GM23338 (cell line): ENCODE data around the gene MCCC1. TPM values are rescaled to one million over a fixed set of nuclear protein-coding genes. Genes with fewer than 3 reads are reported as not detected.

ENCODE experiments used
- ATAC-seq: fragments of 200-7000 bp; cut with Tn5 transposase; 3 replicates; pipeline ENCODE4 v1.9.1; 2020
- DNase-seq: peaks from one replicate; pipeline ENCODE4 v3.0.0-alpha.2; 2015; ENCODE audit warnings: low spot score
- H2AFZ ChIP-seq: fragments of 200-600 bp; sonication (generic); 2 replicates; pipeline ENCODE4 v1.8.0; 2016; ENCODE audit warnings: antibody characterized with exemption, mild to moderate bottlenecking, moderate library complexity
- H3F3A ChIP-seq: fragments of 200-600 bp; sonication (generic); replicated peaks from 2 replicates; pipeline ENCODE4 v1.8.0; 2017; ENCODE audit warnings: antibody characterized with exemption, mixed run types, low read depth
- H3K27ac ChIP-seq: fragments of 200-600 bp; sonication (generic); 2 replicates; pipeline ENCODE4 v1.6.1; 2016; ENCODE audit warnings: low read depth
- H3K27me3 ChIP-seq: fragments of 200-600 bp; sonication (generic); 2 replicates; pipeline ENCODE4 v1.8.0; 2016; ENCODE audit warnings: mild to moderate bottlenecking, mixed run types, moderate library complexity; ENCODE audit not compliant: insufficient read depth
- H3K36me3 ChIP-seq: fragments of 200-600 bp; sonication (generic); 2 replicates; pipeline ENCODE4 v1.8.0; 2016; ENCODE audit warnings: mild to moderate bottlenecking; ENCODE audit not compliant: insufficient read depth
- H3K4me1 ChIP-seq: fragments of 200-600 bp; sonication (generic); 2 replicates; pipeline ENCODE4 v1.8.0; 2016; ENCODE audit warnings: mild to moderate bottlenecking, moderate library complexity; ENCODE audit not compliant: insufficient read depth
- H3K4me2 ChIP-seq: fragments of 200-600 bp; sonication (generic); 2 replicates; pipeline ENCODE4 v1.7.1; 2017; ENCODE audit warnings: mixed run types
- H3K4me3 ChIP-seq: fragments of 200-600 bp; sonication (generic); 2 replicates; pipeline ENCODE4 v1.6.1; 2016; ENCODE audit warnings: mixed run types
- H3K79me2 ChIP-seq: fragments of 200-600 bp; sonication (generic); replicated peaks from 2 replicates; pipeline ENCODE4 v1.8.0; 2017; ENCODE audit warnings: mild to moderate bottlenecking; ENCODE audit not compliant: insufficient read depth
- H3K9me2 ChIP-seq: fragments of 200-600 bp; sonication (generic); 2 replicates; pipeline ENCODE4 v1.8.0; 2017; ENCODE audit not compliant: insufficient read depth
- H4K20me1 ChIP-seq: fragments of 200-600 bp; sonication (generic); replicated peaks from 2 replicates; pipeline ENCODE4 v1.8.0; 2017; ENCODE audit warnings: mild to moderate bottlenecking; ENCODE audit not compliant: insufficient read depth
- H3K27ac Mint-ChIP-seq: 2 replicates; pipeline ENCODE4 v1.8.0; 2020; ENCODE audit warnings: inconsistent platforms, mild to moderate bottlenecking, moderate library complexity, mixed read lengths
- H3K27me3 Mint-ChIP-seq: 3 replicates; pipeline ENCODE4 v1.8.0; 2022; ENCODE audit warnings: low read depth, mild to moderate bottlenecking, moderate library complexity, mixed read lengths, inconsistent platforms; ENCODE audit not compliant: insufficient read depth, poor library complexity
- H3K36me3 Mint-ChIP-seq: 3 replicates; pipeline ENCODE4 v1.8.0; 2021; ENCODE audit warnings: low read depth, mild to moderate bottlenecking, inconsistent platforms, moderate library complexity, mixed read lengths
- H3K4me1 Mint-ChIP-seq: 3 replicates; pipeline ENCODE4 v1.8.0; 2020; ENCODE audit warnings: mild to moderate bottlenecking, inconsistent platforms, mixed read lengths
- H3K4me3 Mint-ChIP-seq: 3 replicates; pipeline ENCODE4 v1.8.0; 2021; ENCODE audit warnings: moderate library complexity, mild to moderate bottlenecking, inconsistent platforms, mixed read lengths
- H3K9me3 Mint-ChIP-seq: 3 replicates; pipeline ENCODE4 v1.8.0; 2020; ENCODE audit warnings: moderate library complexity, mild to moderate bottlenecking, inconsistent platforms, mixed read lengths
- CREB1 ChIP-seq: fragments of 250-450 bp; sonication (Bioruptor Pico); IDR thresholded peaks from 2 replicates; pipeline ENCODE4 v1.5.0; 2020; ENCODE audit warnings: low read depth, mild to moderate bottlenecking, moderate library complexity
- EZH2 ChIP-seq: fragments of 200-600 bp; sonication (generic); IDR thresholded peaks from one replicate; pipeline ENCODE4 v1.8.0; 2017; ENCODE audit warnings: antibody characterized with exemption, mild to moderate bottlenecking, low read depth; ENCODE audit not compliant: unreplicated experiment
- EZH2phosphoT487 ChIP-seq: fragments of 200-600 bp; sonication (generic); IDR thresholded peaks from one replicate; pipeline ENCODE4 v1.8.1; 2018; ENCODE audit warnings: antibody characterized with exemption; ENCODE audit not compliant: unreplicated experiment
- JUNB ChIP-seq: IDR thresholded peaks from one replicate; pipeline ENCODE4 v1.6.1; 2016; ENCODE audit warnings: antibody characterized with exemption; ENCODE audit not compliant: unreplicated experiment
- NANOG ChIP-seq: IDR thresholded peaks from 2 replicates; pipeline ENCODE4 v1.6.1; 2016; ENCODE audit warnings: antibody characterized with exemption, borderline replicate concordance
- POLR2AphosphoS5 ChIP-seq: IDR thresholded peaks from 2 replicates; pipeline ENCODE4 v1.6.1; 2016; ENCODE audit warnings: antibody characterized with exemption, low read depth
- STAT1 ChIP-seq: IDR thresholded peaks from one replicate; pipeline ENCODE4 v1.6.1; 2016; ENCODE audit warnings: antibody characterized with exemption; ENCODE audit not compliant: unreplicated experiment
- ZNF114 ChIP-seq: fragments of 250-450 bp; sonication (Bioruptor Pico); IDR thresholded peaks from 2 replicates; pipeline ENCODE4 v1.5.0; 2020; ENCODE audit warnings: mild to moderate bottlenecking, moderate library complexity
- ZNF331 ChIP-seq: fragments of 250-450 bp; sonication (Bioruptor Pico); IDR thresholded peaks from 2 replicates; pipeline ENCODE4 v1.5.0; 2020; ENCODE audit warnings: low read depth, mild to moderate bottlenecking, moderate library complexity
- polyA plus RNA-seq: library from polyadenylated mRNA; unstranded; fragments of >200 nt; fragmentation: Nextera tagmentation; extraction: Ambion mirVana; gene quantifications from 2 replicates; pipeline ENCODE4 v1.2.1, GENCODE V29; 2016
- total RNA-seq: library from RNA; depleted of rRNA; stranded (reverse); fragments of >200 nt; shearing (Covaris generic); gene quantifications from 2 replicates; pipeline ENCODE4 v1.2.3, GENCODE V29; 2014
- TF ChIP-seq, protein P1 (sequence below): IDR thresholded peaks from one replicate; pipeline ENCODE4 v1.6.1; 2018; ENCODE audit warnings: antibody characterized with exemption; ENCODE audit not compliant: unreplicated experiment
- TF ChIP-seq, protein P2 (sequence below): IDR thresholded peaks from 2 replicates; pipeline ENCODE4 v1.6.1; 2016; ENCODE audit warnings: antibody characterized with exemption
- TF ChIP-seq, protein P3 (sequence below): fragments of 250-450 bp; sonication (Bioruptor Pico); IDR thresholded peaks from 2 replicates; pipeline ENCODE4 v1.5.0; 2020; ENCODE audit warnings: mild to moderate bottlenecking, moderate library complexity
- TF ChIP-seq, protein P4 (sequence below), 2 experiments: fragments of 200-600 bp in 1 of 2; sonication (generic) in 1 of 2; conservative IDR thresholded peaks; 2 replicates each; pipeline versions ENCODE4 v1.5.1 to v1.6.1; 2016 to 2017; ENCODE audit warnings: antibody characterized with exemption in 2 of 2, low read depth in 2 of 2, mild to moderate bottlenecking in 2 of 2, moderate library complexity in 1 of 2

Gene MCCC1
- total and polyA plus RNA-seq, 2 experiments from 2014 or later = 20.2 to 24.2 TPM

GRCh38 chr3:182970811-182971418, 128.4 kb downstream of the MCCC1 start:
- H3K4me3 ChIP-seq = no peak overlapping the region
- no peaks in the 10 kb centered on the region for H3K27me3 ChIP-seq
- no peak overlapping the region for H3K4me2 ChIP-seq
- peaks cover 9% of the 10 kb centered on the region; the same call in 1 of the 2 replicates for H4K20me1 ChIP-seq
- Mint-ChIP-seq H3K9me3 (no peaks in the 10 kb centered on the region), H3K27me3 (peaks cover 2% of the 10 kb centered on the region), H3K27ac (peak overlapping the region; percentile 87), H3K4me1 (peaks cover 49% of the 10 kb centered on the region), H3K4me3 (no peak overlapping the region), H3K36me3 (no peaks in the 10 kb centered on the region)
- H3K27ac ChIP-seq = no peak overlapping the region
- no peaks in the 10 kb centered on the region for H3F3A ChIP-seq
- no peaks in the 10 kb centered on the region for H3K36me3 ChIP-seq
- peaks cover 100% of the 10 kb centered on the region for H3K79me2 ChIP-seq
- H3K4me1 ChIP-seq = peaks cover 29% of the 10 kb centered on the region
- ATAC-seq (no peak), DNase-seq (no peak)
- H3K9me2 ChIP-seq = no peaks in the 10 kb centered on the region
- TF ChIP-seq POLR2AphosphoS5 (no peak), ZNF331 (CRISPR knock-in tag) (no peak), EZH2 (no peak), CREB1 (CRISPR knock-in tag) (no peak), NANOG (no peak), JUNB (no peak), STAT1 (no peak), EZH2phosphoT487 (no peak), ZNF114 (CRISPR knock-in tag) (no peak)
- TF ChIP-seq, protein P1, sequence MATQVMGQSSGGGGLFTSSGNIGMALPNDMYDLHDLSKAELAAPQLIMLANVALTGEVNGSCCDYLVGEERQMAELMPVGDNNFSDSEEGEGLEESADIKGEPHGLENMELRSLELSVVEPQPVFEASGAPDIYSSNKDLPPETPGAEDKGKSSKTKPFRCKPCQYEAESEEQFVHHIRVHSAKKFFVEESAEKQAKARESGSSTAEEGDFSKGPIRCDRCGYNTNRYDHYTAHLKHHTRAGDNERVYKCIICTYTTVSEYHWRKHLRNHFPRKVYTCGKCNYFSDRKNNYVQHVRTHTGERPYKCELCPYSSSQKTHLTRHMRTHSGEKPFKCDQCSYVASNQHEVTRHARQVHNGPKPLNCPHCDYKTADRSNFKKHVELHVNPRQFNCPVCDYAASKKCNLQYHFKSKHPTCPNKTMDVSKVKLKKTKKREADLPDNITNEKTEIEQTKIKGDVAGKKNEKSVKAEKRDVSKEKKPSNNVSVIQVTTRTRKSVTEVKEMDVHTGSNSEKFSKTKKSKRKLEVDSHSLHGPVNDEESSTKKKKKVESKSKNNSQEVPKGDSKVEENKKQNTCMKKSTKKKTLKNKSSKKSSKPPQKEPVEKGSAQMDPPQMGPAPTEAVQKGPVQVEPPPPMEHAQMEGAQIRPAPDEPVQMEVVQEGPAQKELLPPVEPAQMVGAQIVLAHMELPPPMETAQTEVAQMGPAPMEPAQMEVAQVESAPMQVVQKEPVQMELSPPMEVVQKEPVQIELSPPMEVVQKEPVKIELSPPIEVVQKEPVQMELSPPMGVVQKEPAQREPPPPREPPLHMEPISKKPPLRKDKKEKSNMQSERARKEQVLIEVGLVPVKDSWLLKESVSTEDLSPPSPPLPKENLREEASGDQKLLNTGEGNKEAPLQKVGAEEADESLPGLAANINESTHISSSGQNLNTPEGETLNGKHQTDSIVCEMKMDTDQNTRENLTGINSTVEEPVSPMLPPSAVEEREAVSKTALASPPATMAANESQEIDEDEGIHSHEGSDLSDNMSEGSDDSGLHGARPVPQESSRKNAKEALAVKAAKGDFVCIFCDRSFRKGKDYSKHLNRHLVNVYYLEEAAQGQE = no peak
- TF ChIP-seq, protein P2, sequence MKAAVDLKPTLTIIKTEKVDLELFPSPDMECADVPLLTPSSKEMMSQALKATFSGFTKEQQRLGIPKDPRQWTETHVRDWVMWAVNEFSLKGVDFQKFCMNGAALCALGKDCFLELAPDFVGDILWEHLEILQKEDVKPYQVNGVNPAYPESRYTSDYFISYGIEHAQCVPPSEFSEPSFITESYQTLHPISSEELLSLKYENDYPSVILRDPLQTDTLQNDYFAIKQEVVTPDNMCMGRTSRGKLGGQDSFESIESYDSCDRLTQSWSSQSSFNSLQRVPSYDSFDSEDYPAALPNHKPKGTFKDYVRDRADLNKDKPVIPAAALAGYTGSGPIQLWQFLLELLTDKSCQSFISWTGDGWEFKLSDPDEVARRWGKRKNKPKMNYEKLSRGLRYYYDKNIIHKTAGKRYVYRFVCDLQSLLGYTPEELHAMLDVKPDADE = no peak
- TF ChIP-seq, protein P3, sequence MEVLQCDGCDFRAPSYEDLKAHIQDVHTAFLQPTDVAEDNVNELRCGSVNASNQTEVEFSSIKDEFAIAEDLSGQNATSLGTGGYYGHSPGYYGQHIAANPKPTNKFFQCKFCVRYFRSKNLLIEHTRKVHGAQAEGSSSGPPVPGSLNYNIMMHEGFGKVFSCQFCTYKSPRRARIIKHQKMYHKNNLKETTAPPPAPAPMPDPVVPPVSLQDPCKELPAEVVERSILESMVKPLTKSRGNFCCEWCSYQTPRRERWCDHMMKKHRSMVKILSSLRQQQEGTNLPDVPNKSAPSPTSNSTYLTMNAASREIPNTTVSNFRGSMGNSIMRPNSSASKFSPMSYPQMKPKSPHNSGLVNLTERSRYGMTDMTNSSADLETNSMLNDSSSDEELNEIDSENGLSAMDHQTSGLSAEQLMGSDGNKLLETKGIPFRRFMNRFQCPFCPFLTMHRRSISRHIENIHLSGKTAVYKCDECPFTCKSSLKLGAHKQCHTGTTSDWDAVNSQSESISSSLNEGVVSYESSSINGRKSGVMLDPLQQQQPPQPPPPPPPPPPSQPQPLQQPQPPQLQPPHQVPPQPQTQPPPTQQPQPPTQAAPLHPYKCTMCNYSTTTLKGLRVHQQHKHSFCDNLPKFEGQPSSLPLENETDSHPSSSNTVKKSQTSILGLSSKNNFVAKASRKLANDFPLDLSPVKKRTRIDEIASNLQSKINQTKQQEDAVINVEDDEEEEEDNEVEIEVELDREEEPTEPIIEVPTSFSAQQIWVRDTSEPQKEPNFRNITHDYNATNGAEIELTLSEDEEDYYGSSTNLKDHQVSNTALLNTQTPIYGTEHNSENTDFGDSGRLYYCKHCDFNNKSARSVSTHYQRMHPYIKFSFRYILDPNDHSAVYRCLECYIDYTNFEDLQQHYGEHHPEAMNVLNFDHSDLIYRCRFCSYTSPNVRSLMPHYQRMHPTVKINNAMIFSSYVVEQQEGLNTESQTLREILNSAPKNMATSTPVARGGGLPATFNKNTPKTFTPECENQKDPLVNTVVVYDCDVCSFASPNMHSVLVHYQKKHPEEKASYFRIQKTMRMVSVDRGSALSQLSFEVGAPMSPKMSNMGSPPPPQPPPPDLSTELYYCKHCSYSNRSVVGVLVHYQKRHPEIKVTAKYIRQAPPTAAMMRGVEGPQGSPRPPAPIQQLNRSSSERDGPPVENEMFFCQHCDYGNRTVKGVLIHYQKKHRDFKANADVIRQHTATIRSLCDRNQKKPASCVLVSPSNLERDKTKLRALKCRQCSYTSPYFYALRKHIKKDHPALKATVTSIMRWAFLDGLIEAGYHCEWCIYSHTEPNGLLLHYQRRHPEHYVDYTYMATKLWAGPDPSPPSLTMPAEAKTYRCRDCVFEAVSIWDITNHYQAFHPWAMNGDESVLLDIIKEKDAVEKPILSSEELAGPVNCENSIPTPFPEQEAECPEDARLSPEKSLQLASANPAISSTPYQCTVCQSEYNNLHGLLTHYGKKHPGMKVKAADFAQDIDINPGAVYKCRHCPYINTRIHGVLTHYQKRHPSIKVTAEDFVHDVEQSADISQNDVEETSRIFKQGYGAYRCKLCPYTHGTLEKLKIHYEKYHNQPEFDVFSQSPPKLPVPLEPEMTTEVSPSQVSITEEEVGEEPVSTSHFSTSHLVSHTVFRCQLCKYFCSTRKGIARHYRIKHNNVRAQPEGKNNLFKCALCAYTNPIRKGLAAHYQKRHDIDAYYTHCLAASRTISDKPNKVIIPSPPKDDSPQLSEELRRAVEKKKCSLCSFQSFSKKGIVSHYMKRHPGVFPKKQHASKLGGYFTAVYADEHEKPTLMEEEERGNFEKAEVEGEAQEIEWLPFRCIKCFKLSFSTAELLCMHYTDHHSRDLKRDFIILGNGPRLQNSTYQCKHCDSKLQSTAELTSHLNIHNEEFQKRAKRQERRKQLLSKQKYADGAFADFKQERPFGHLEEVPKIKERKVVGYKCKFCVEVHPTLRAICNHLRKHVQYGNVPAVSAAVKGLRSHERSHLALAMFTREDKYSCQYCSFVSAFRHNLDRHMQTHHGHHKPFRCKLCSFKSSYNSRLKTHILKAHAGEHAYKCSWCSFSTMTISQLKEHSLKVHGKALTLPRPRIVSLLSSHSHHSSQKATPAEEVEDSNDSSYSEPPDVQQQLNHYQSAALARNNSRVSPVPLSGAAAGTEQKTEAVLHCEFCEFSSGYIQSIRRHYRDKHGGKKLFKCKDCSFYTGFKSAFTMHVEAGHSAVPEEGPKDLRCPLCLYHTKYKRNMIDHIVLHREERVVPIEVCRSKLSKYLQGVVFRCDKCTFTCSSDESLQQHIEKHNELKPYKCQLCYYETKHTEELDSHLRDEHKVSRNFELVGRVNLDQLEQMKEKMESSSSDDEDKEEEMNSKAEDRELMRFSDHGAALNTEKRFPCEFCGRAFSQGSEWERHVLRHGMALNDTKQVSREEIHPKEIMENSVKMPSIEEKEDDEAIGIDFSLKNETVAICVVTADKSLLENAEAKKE (CRISPR knock-in tag) = no peak
- TF ChIP-seq, protein P4, sequence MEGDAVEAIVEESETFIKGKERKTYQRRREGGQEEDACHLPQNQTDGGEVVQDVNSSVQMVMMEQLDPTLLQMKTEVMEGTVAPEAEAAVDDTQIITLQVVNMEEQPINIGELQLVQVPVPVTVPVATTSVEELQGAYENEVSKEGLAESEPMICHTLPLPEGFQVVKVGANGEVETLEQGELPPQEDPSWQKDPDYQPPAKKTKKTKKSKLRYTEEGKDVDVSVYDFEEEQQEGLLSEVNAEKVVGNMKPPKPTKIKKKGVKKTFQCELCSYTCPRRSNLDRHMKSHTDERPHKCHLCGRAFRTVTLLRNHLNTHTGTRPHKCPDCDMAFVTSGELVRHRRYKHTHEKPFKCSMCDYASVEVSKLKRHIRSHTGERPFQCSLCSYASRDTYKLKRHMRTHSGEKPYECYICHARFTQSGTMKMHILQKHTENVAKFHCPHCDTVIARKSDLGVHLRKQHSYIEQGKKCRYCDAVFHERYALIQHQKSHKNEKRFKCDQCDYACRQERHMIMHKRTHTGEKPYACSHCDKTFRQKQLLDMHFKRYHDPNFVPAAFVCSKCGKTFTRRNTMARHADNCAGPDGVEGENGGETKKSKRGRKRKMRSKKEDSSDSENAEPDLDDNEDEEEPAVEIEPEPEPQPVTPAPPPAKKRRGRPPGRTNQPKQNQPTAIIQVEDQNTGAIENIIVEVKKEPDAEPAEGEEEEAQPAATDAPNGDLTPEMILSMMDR (conservative IDR thresholded peaks at IDR 0.05; ENCODE audit: low read depth in 2 of 2) = no peak
- no peak overlapping the region for H2AFZ ChIP-seq
